IMR-90 (cell line): Measurements from ENCODE around the gene AUTS2. TPM values are rescaled to one million over a fixed set of nuclear protein-coding genes. Genes with fewer than 3 reads are reported as not detected.

Experiments
- ATAC-seq: fragments of 200-7000 bp; cut with Tn5 transposase; 2 replicates; pipeline ENCODE4 v1.9.1; 2020; ENCODE audit warnings: low read depth, mild to moderate bottlenecking, moderate library complexity
- BruUV-seq: library from RNA; stranded (reverse); fragments of 400-500 nt; replicated peaks from 2 replicates; lab custom pipeline; 2021; lab: Mats Ljungman, UMichigan
- CTCF ChIA-PET: fragments of 300-600 bp; formaldehyde crosslinking; extraction: SDS; loops from one replicate; lab custom pipeline; 2021; ENCODE audit warnings: antibody characterized with exemption; lab: Yijun Ruan, JAX
- POLR2A ChIA-PET: fragments of 300-600 bp; sonication (Branson Sonifier 250); formaldehyde crosslinking; loops from one replicate; lab custom pipeline; 2022; ENCODE audit warnings: antibody characterized with exemption; ENCODE audit not compliant: unreplicated experiment; lab: Charles Lee
- DNase-seq: peaks from one replicate; pipeline ENCODE4 v3.0.0; 2013
- H2AFZ ChIP-seq: replicated peaks from 2 replicates; pipeline ENCODE3; 2013; ENCODE audit warnings: low read length, mild to moderate bottlenecking; ENCODE audit not compliant: poor library complexity
- H2AK5ac ChIP-seq: 2 replicates; pipeline ENCODE4 v1.6.1; 2013; ENCODE audit warnings: low read depth, low read length, inconsistent platforms
- H2AK9ac ChIP-seq: replicated peaks from 2 replicates; pipeline ENCODE3; 2013; ENCODE audit warnings: mild to moderate bottlenecking, low read depth, low read length, moderate library complexity; ENCODE audit not compliant: poor library complexity
- H2BK120ac ChIP-seq: 2 replicates; pipeline ENCODE4 v1.6.1; 2013; ENCODE audit warnings: low read depth, low read length, inconsistent platforms
- H2BK15ac ChIP-seq: 3 replicates; pipeline ENCODE4 v1.6.1; 2013; ENCODE audit warnings: low read depth, low read length, inconsistent platforms
- H2BK20ac ChIP-seq: 2 replicates; pipeline ENCODE4 v1.6.1; 2013; ENCODE audit warnings: low read depth, mild to moderate bottlenecking, inconsistent platforms, low read length, moderate library complexity
- H2BK5ac ChIP-seq: 2 replicates; pipeline ENCODE4 v1.6.1; 2013; ENCODE audit warnings: mild to moderate bottlenecking, low read depth, low read length, inconsistent platforms; ENCODE audit not compliant: poor library complexity, severe bottlenecking
- H3K14ac ChIP-seq: replicated peaks from 2 replicates; pipeline ENCODE4 v1.6.1; 2013; ENCODE audit warnings: low read depth, low read length, inconsistent platforms
- H3K18ac ChIP-seq: 2 replicates; pipeline ENCODE4 v1.6.1; 2013; ENCODE audit warnings: low read depth, low read length, control low read depth
- H3K23ac ChIP-seq: 2 replicates; pipeline ENCODE4 v1.6.1; 2013; ENCODE audit warnings: low read depth, low read length, inconsistent platforms
- H3K27ac ChIP-seq: 2 replicates; pipeline ENCODE4 v1.5.1; 2013; ENCODE audit warnings: mild to moderate bottlenecking, control low read depth, low read length; ENCODE audit not compliant: insufficient read depth
- H3K27me3 ChIP-seq: 2 replicates; pipeline ENCODE4 v1.6.1; 2013; ENCODE audit warnings: low read length; ENCODE audit not compliant: control insufficient read depth, insufficient read depth
- H3K36me3 ChIP-seq: 2 replicates; pipeline ENCODE4 v1.6.1; 2013; ENCODE audit warnings: low read length, mixed read lengths; ENCODE audit not compliant: control insufficient read depth, insufficient read depth
- H3K4ac ChIP-seq: 2 replicates; pipeline ENCODE4 v1.6.1; 2013; ENCODE audit warnings: low read depth, low read length, inconsistent platforms
- H3K4me1 ChIP-seq: 2 replicates; pipeline ENCODE4 v1.6.1; 2013; ENCODE audit warnings: low read length, mixed read lengths; ENCODE audit not compliant: control insufficient read depth, insufficient read depth
- H3K4me2 ChIP-seq: 2 replicates; pipeline ENCODE4 v1.6.1; 2013; ENCODE audit warnings: low read depth, mild to moderate bottlenecking, control low read depth, low read length, moderate library complexity
- H3K4me3 ChIP-seq: 2 replicates; pipeline ENCODE4 v1.5.1; 2013; ENCODE audit warnings: low read depth, mild to moderate bottlenecking, control low read depth, low read length, moderate library complexity; ENCODE audit not compliant: insufficient read depth
- H3K56ac ChIP-seq: 2 replicates; pipeline ENCODE4 v1.6.1; 2013; ENCODE audit warnings: low read length, inconsistent platforms; ENCODE audit not compliant: insufficient read depth; ENCODE audit errors: extremely low read depth
- H3K79me1 ChIP-seq, 2 experiments: 2 replicates each; pipeline ENCODE4 v1.6.1; 2013; ENCODE audit warnings: low read length in 2 of 2, inconsistent platforms in 1 of 2, low read depth in 1 of 2
- H3K9ac ChIP-seq: 2 replicates; pipeline ENCODE4 v1.6.1; 2013; ENCODE audit warnings: low read depth, low read length, control low read depth
- H3K9me1 ChIP-seq: 2 replicates; pipeline ENCODE4 v1.6.1; 2013; ENCODE audit warnings: low read length, inconsistent platforms; ENCODE audit not compliant: insufficient read depth
- H3K9me3 ChIP-seq: 2 replicates; pipeline ENCODE4 v1.6.1; 2013; ENCODE audit warnings: low read length; ENCODE audit not compliant: control insufficient read depth, insufficient read depth
- H4K20me1 ChIP-seq: 2 replicates; pipeline ENCODE4 v1.6.1; 2013; ENCODE audit warnings: low read length, inconsistent platforms; ENCODE audit not compliant: insufficient read depth
- H4K5ac ChIP-seq: 2 replicates; pipeline ENCODE4 v1.6.1; 2013; ENCODE audit warnings: mild to moderate bottlenecking, low read depth, low read length, control low read depth
- H4K8ac ChIP-seq, 2 experiments: 2 replicates each; pipeline ENCODE4 v1.6.1; 2013; ENCODE audit warnings: low read depth in 2 of 2, low read length in 2 of 2, control low read depth in 1 of 2, inconsistent platforms in 1 of 2
- H4K91ac ChIP-seq: 2 replicates; pipeline ENCODE4 v1.6.1; 2013; ENCODE audit warnings: low read depth, low read length, inconsistent platforms; ENCODE audit not compliant: insufficient read depth
- BHLHE40 ChIP-seq: fragments of 150-350 bp; IDR thresholded peaks from 2 replicates; pipeline ENCODE4 v1.6.1; 2016; ENCODE audit warnings: mild to moderate bottlenecking, low read depth, low read length
- MAZ ChIP-seq: IDR thresholded peaks from 2 replicates; pipeline ENCODE4 v1.6.1; 2012; ENCODE audit warnings: low read depth, mild to moderate bottlenecking, low read length, improper control_type of control experiment, moderate library complexity, borderline replicate concordance
- NFE2L2 ChIP-seq: fragments of 150-350 bp; IDR thresholded peaks from 2 replicates; pipeline ENCODE4 v1.6.1; 2016; ENCODE audit warnings: low read depth, mild to moderate bottlenecking, low read length
- SMC3 ChIP-seq: fragments of 150-350 bp; IDR thresholded peaks from 2 replicates; pipeline ENCODE4 v1.6.1; 2016; ENCODE audit warnings: low read depth, mild to moderate bottlenecking, antibody characterized with exemption, low read length, moderate library complexity
- USF2 ChIP-seq: fragments of 150-350 bp; IDR thresholded peaks from 2 replicates; pipeline ENCODE4 v1.6.1; 2017; ENCODE audit warnings: mild to moderate bottlenecking, antibody characterized with exemption, low read length, low read depth
- whole genome bisulfite sequencing, 2 experiments: methylation state at CpG; one replicate each; pipeline versions ENCODE4 v1.1.5 to v1.1.7; 2013; ENCODE audit warnings: missing lambda C conversion rate in 2 of 2; ENCODE audit not compliant: insufficient read length in 1 of 2; ENCODE audit errors: extremely low coverage in 2 of 2; 5-methylcytosine and 5-hydroxymethylcytosine counted together
- dilution Hi-C: fragments of 300-500 bp; cut with HindIII; formaldehyde crosslinking; loops from one replicate; pipeline ENCODE4 v1.14.3; 2018; ENCODE audit warnings: low sequenced_read_pairs; ENCODE audit not compliant: unreplicated experiment
- in situ Hi-C: fragments of 300-500 bp; cut with MboI; formaldehyde crosslinking; loops from 3 replicates; pipeline ENCODE4 v1.14.3; 2019; ENCODE audit warnings: low sequenced_read_pairs, inconsistent platforms, mixed read lengths
- intact Hi-C: fragments of 100-400 bp; cut with micrococcal nuclease; formaldehyde crosslinking; loops from 2 replicates; pipeline ENCODE4 v1.10.0; 2022
- polyA plus RNA-seq, 3 experiments: library from polyadenylated mRNA; depleted of rRNA; stranded (reverse); fragments of >200 nt; gene quantifications; 2 replicates each; pipeline ENCODE4 v1.2.3, GENCODE V29; 2012; ENCODE audit warnings: low replicate concordance in 1 of 3
- total RNA-seq: library from RNA; depleted of rRNA; stranded (reverse); fragments of >200 nt; gene quantifications from 2 replicates; pipeline ENCODE4 v1.2.3, GENCODE V29; 2012
- TF ChIP-seq, protein P1 (sequence below): conservative IDR thresholded peaks from 2 replicates; pipeline ENCODE4 v1.5.1; 2012; ENCODE audit warnings: mild to moderate bottlenecking, low read depth, low read length, improper control_type of control experiment

The AUTS2 gene
- total and polyA plus RNA-seq, 2 of the 4 experiments (the other 2 are of a cell fraction), result 0.90 to 3.0 TPM

- intact Hi-C loops, result no loop called here
- dilution Hi-C loops, result no loop called here
Measured at GRCh38 chr7:70131817-70132216, 533.5 kb downstream of the AUTS2 start.

More at GRCh38 chr7:70131817-70132216, 533.5 kb downstream of the AUTS2 start:
- H3K79me1 ChIP-seq, result no peaks in the 10 kb centered on the region
- H3K27ac ChIP-seq, result no peak overlapping the region
- no peak overlapping the region for H2AK9ac ChIP-seq
- no peak overlapping the region for H2BK120ac ChIP-seq
- no peak overlapping the region for H3K14ac ChIP-seq
- H3K18ac ChIP-seq, result no peak overlapping the region
- no peaks in the 10 kb centered on the region; the same call in none of the 2 replicates for H3K9me3 ChIP-seq
- H4K20me1 ChIP-seq, result no peaks in the 10 kb centered on the region
- no peak overlapping the region for H3K4ac ChIP-seq
- no peaks in the 10 kb centered on the region for H3K27me3 ChIP-seq
- in situ Hi-C loops, result no loop called here
- H3K4me3 ChIP-seq, result no peak overlapping the region
- H3K23ac ChIP-seq, result no peak overlapping the region
- H3K9me1 ChIP-seq, result no peaks in the 10 kb centered on the region
- no peak overlapping the region for H4K5ac ChIP-seq
- no peak overlapping the region for H4K8ac ChIP-seq
- H2BK20ac ChIP-seq, result no peak overlapping the region
- ChIA-PET POLR2A (no interaction called here), CTCF (no interaction called here)
- ATAC-seq (no peak), DNase-seq (no peak)
- no peaks in the 10 kb centered on the region for H3K4me1 ChIP-seq
- no peak overlapping the region for H3K4me2 ChIP-seq
- no peak overlapping the region for H4K91ac ChIP-seq
- no peak overlapping the region for H2BK15ac ChIP-seq
- no CpG with 5 or more reads among the region's 3 CpGs for WGBS, 2 experiments
- H3K56ac ChIP-seq, result no peak overlapping the region
- H2AK5ac ChIP-seq, result no peak overlapping the region
- H3K9ac ChIP-seq, result no peak overlapping the region
- TF ChIP-seq SMC3 (no peak), BHLHE40 (no peak), USF2 (no peak), NFE2L2 (no peak), MAZ (no peak)
- TF ChIP-seq, protein P1, sequence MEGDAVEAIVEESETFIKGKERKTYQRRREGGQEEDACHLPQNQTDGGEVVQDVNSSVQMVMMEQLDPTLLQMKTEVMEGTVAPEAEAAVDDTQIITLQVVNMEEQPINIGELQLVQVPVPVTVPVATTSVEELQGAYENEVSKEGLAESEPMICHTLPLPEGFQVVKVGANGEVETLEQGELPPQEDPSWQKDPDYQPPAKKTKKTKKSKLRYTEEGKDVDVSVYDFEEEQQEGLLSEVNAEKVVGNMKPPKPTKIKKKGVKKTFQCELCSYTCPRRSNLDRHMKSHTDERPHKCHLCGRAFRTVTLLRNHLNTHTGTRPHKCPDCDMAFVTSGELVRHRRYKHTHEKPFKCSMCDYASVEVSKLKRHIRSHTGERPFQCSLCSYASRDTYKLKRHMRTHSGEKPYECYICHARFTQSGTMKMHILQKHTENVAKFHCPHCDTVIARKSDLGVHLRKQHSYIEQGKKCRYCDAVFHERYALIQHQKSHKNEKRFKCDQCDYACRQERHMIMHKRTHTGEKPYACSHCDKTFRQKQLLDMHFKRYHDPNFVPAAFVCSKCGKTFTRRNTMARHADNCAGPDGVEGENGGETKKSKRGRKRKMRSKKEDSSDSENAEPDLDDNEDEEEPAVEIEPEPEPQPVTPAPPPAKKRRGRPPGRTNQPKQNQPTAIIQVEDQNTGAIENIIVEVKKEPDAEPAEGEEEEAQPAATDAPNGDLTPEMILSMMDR, result no peak
- H2BK5ac ChIP-seq, result no peak overlapping the region
- no peak overlapping the region for H2AFZ ChIP-seq
- no TSS peak for BruUV-seq
- no peaks in the 10 kb centered on the region for H3K36me3 ChIP-seq
